Measurements from ENCODE around the gene TSFM. TPM values are rescaled to one million over a fixed set of nuclear protein-coding genes. Genes with fewer than 3 reads are reported as not detected.

The TSFM gene
- total and polyA plus RNA-seq, 2 of the 13 experiments (the other 11 are each of a cell fraction or from before 2014, with no cell fraction given), result 29.8 to 68.3 TPM

- no peak for ATAC-seq
- BruUV-seq (replicated peaks), result no TSS peak
- Histone ChIP-seq H4K20me1 (ENCODE audit: insufficient read depth, low read length) (0 out of 2 replicates have a peak, but pooled peaks cover 3% of the 10 kb centered on the region), H3K4me3 (replicated peaks in 1 of 3; ENCODE audit: insufficient read depth in 1 of 3, low read depth in 2 of 3, low read length in 3 of 3) (no peak overlapping the region), H3K36me3 (replicated peaks in 1 of 2; ENCODE audit: control insufficient read depth in 1 of 2, insufficient read depth in 2 of 2, low read length in 2 of 2) (peaks cover 0 to 3% of the 10 kb centered on the region in 2 experiments; a peak in 3 of 5 replicates), H3K9ac (ENCODE audit: insufficient read depth, low read depth, low read length) (no peak overlapping the region), H3K27me3 (ENCODE audit: control insufficient read depth in 1 of 2, insufficient read depth in 2 of 2, low read length in 2 of 2) (no peaks in the 10 kb centered on the region), H3K4me2 (ENCODE audit: low read depth, low read length) (no peak overlapping the region), H3K9me3 (ENCODE audit: low read length) (no peaks in the 10 kb centered on the region), H3K4me1 (ENCODE audit: insufficient read depth, low read length) (peaks cover 13% of the 10 kb centered on the region), H3K27ac (ENCODE audit: extremely low read length, insufficient read depth, low read length) (no peak overlapping the region), H3K79me2 (ENCODE audit: insufficient read depth, low read length) (no peaks in the 10 kb centered on the region), H2AFZ (ENCODE audit: low read length) (no peak overlapping the region)
- no peak for FAIRE-seq
- 90% methylated on average over 5 of the region's 5 CpGs for WGBS (ENCODE audit: low lambda C conversion rate)
- intact Hi-C loops (cut with micrococcal nuclease; ENCODE audit: unreplicated experiment) (no loop called here), in situ Hi-C loops (cut with HindIII; ENCODE audit: extremely low pct_ligation_motif_present, low pct_unique_long_range_greater_than_20kb) (no loop called here)
- no peak for DNase-seq (ENCODE audit: low spot score)
- ChIA-PET CTCF (ENCODE audit: low intra/inter-chr PET ratio, low total read pairs) (no interaction called here), POLR2A (no interaction called here)
- TF ChIP-seq MYPOP (CRISPR knock-in tag; IDR thresholded peaks at IDR 0.05), result no peak
- no peak for TF ChIP-seq HDAC6 (IDR thresholded peaks at IDR 0.05; ENCODE audit: low read depth, low read length)
- TF ChIP-seq TERF1 (CRISPR knock-in tag; IDR thresholded peaks at IDR 0.05), result no peak
- no peak for TF ChIP-seq TOE1 (CRISPR knock-in tag; IDR thresholded peaks at IDR 0.05)
- TF ChIP-seq TIGD3 (CRISPR knock-in tag; IDR thresholded peaks at IDR 0.05; ENCODE audit: borderline replicate concordance), result no peak
- TF ChIP-seq NFE2 (CRISPR knock-in tag; IDR thresholded peaks at IDR 0.05), result no peak
- no peak for TF ChIP-seq REST (IDR thresholded peaks at IDR 0.05; ENCODE audit: borderline replicate concordance in 1 of 2, low read depth in 1 of 2, low read length in 2 of 2)
- no peak for TF ChIP-seq MATR3 (CRISPR knock-in tag; IDR thresholded peaks at IDR 0.05)
- TF ChIP-seq ZNF691 (CRISPR knock-in tag; IDR thresholded peaks at IDR 0.05; ENCODE audit: borderline replicate concordance, low read depth), result no peak
- no peak for TF ChIP-seq KAT7 (CRISPR knock-in tag; IDR thresholded peaks at IDR 0.05; ENCODE audit: borderline replicate concordance)
- no peak for TF ChIP-seq MEIS2 (CRISPR knock-in tag; IDR thresholded peaks at IDR 0.05)
- TF ChIP-seq CENPT (CRISPR knock-in tag; IDR thresholded peaks at IDR 0.05; ENCODE audit: low read depth), result no peak
- no peak for TF ChIP-seq ZBTB4 (CRISPR knock-in tag; IDR thresholded peaks at IDR 0.05; ENCODE audit: borderline replicate concordance)
Observed at GRCh38 chr12:57808351-57808750, 25.8 kb downstream of the TSFM start.
